Stomach (tissue), 4 donors: ENCODE data around the gene PRKCE.

Source experiments
- POLR2AphosphoS5 ChIP-seq, 3 donors: sonication (generic); formaldehyde crosslinking; IDR thresholded peaks; one replicate each; pipeline ENCODE4 v1.6.1; 2016; ENCODE audit warnings: antibody characterized with exemption in 3 of 3
- TF ChIP-seq, protein P1 (sequence below), 7 experiments: fragments of 450-650 bp in 4 of 7; fragments of 200-600 bp in 3 of 7; sonication (generic) in 3 of 7; IDR thresholded peaks; one replicate each; pipeline ENCODE4 v1.5.1; 2016 to 2019; ENCODE audit warnings: antibody characterized with exemption in 7 of 7, control low read depth in 2 of 7, mild to moderate bottlenecking in 1 of 7

DNA sequence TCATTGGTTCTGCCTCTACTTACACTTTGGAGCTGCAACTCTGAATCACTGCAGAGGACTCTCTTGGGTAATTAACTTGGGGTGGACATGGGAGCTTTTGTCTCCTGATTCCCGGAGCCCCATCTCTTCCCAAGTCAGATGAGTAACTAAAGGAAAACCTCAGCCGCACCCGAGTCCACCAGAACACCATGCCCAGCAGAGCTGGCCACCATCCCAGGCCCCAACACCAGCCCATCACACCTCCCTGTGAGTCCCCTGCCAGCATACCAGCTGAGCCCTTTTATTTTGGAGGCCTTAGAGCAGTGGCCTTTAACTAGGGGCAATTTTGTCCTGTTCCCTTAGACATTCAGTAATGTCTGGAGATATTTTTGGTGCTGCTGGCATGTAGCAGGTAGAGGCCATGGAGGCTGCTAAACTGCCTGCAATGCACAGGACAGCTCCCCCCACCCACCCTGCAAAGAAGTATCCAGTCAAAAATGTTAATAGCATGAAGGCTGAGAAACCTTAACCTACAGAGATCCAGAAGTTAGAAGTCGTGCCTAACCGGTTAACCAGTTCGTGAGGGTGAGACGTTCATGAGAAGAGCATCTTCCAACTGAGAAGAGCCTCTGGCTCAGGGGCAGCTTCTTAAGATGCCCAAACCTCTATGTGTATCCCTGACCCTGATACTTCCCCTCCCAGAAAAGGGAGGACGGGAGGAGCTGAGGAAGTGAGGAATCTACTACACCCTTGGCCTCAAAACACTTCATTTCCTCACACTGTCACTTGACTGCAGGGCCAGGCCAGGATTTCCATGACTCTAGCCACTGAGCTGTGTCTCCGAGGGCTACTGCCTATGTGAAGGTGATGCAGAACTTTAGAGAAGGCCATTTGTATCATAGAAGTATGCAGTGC lies 505.8 kb downstream of the PRKCE start:
- TF ChIP-seq POLR2AphosphoS5 (IDR thresholded peaks at IDR 0.05) = no peak
- TF ChIP-seq, protein P1, sequence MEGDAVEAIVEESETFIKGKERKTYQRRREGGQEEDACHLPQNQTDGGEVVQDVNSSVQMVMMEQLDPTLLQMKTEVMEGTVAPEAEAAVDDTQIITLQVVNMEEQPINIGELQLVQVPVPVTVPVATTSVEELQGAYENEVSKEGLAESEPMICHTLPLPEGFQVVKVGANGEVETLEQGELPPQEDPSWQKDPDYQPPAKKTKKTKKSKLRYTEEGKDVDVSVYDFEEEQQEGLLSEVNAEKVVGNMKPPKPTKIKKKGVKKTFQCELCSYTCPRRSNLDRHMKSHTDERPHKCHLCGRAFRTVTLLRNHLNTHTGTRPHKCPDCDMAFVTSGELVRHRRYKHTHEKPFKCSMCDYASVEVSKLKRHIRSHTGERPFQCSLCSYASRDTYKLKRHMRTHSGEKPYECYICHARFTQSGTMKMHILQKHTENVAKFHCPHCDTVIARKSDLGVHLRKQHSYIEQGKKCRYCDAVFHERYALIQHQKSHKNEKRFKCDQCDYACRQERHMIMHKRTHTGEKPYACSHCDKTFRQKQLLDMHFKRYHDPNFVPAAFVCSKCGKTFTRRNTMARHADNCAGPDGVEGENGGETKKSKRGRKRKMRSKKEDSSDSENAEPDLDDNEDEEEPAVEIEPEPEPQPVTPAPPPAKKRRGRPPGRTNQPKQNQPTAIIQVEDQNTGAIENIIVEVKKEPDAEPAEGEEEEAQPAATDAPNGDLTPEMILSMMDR (IDR thresholded peaks at IDR 0.05) = no peak
